Adipocyte (in vitro differentiated cells): ENCODE measurements around the gene DNTT.

Source experiments
- DNase-seq: peaks from one replicate; pipeline ENCODE4 v3.0.0-alpha.2; 2015; ENCODE audit warnings: low read depth
- H3K27me3 ChIP-seq: replicated peaks from 2 replicates; pipeline ENCODE4 v1.7.0; 2013; ENCODE audit warnings: mild to moderate bottlenecking, low read length, moderate library complexity; ENCODE audit not compliant: control insufficient read depth, insufficient read depth
- H3K36me3 ChIP-seq: 2 replicates; pipeline ENCODE4 v1.7.0; 2013; ENCODE audit warnings: low read length, mild to moderate bottlenecking, moderate library complexity; ENCODE audit not compliant: control insufficient read depth, insufficient read depth, severe bottlenecking
- H3K4me1 ChIP-seq: 2 replicates; pipeline ENCODE4 v1.7.0; 2013; ENCODE audit warnings: mild to moderate bottlenecking, low read length, moderate library complexity; ENCODE audit not compliant: control insufficient read depth, insufficient read depth
- H3K4me3 ChIP-seq: 2 replicates; pipeline ENCODE4 v1.7.0; 2013; ENCODE audit warnings: mild to moderate bottlenecking, low read length, moderate library complexity
- H3K9ac ChIP-seq: 2 replicates; pipeline ENCODE4 v1.7.0; 2013; ENCODE audit warnings: mild to moderate bottlenecking, low read length, moderate library complexity
- H3K9me3 ChIP-seq: 2 replicates; pipeline ENCODE4 v1.7.0; 2013; ENCODE audit warnings: mild to moderate bottlenecking, low read length, moderate library complexity; ENCODE audit not compliant: control insufficient read depth

Gene DNTT

DNA sequence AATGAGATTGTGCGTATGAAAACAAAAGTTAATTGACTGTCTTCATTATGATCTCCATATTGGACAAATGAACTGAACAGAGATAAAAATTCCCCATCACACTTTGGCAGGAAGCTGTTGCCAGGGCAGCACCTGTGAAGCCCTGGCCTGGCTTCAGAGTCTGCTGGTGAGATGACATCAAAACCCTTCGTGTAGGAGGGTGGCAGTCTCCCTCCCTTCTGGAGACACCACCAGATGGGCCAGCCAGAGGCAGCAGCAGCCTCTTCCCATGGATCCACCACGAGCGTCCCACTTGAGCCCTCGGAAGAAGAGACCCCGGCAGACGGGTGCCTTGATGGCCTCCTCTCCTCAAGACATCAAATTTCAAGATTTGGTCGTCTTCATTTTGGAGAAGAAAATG, at the start of gene DNTT:
Gene DNTT (plus strand): TSS at position 205 of the 400 bp plus-strand sequence. CDS start 64 bp downstream, at position 269.
- DNase-seq, result no peak
- no peak within 1 kb of the TSS for H3K9ac ChIP-seq
- no peak within 1 kb of the TSS for H3K4me3 ChIP-seq
- H3K4me1 ChIP-seq, result no peaks in the 10 kb centered on the region
- no peaks in the 10 kb centered on the region for H3K9me3 ChIP-seq
- peaks cover 33% of the 10 kb centered on the region for H3K27me3 ChIP-seq
- no peaks in the 10 kb centered on the region for H3K36me3 ChIP-seq

DNA sequence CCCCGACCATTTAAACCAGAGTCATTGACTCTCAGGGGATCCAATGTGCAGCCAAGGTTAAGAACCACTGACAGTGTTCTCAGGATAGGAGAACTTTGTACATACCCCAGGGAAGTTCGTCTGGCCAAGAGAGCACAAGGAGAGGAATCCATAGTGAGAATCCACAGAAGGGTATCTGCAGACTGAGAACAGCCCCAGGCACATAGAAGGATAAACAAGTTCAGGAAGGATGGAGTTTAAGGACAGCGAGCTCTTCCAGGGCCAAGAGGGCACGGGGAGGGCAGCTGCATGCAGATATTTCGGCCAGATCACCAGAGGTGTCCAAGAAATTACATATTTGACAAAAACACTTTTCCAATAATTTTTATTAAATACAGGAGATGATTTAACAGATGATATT, 49.3 kb upstream of the DNTT start:
- DNase-seq, result no peak
- no peak overlapping the region for H3K9ac ChIP-seq
- peaks cover 9% of the 10 kb centered on the region for H3K4me1 ChIP-seq
- H3K27me3 ChIP-seq, result no peaks in the 10 kb centered on the region
- no peaks in the 10 kb centered on the region for H3K36me3 ChIP-seq
- no peaks in the 10 kb centered on the region for H3K9me3 ChIP-seq
- H3K4me3 ChIP-seq, result no peak overlapping the region

GRCh38 chr10:96255549-96256333, 48.5 kb upstream of the DNTT start:
- Histone ChIP-seq H3K4me1 (peaks cover 4% of the 10 kb centered on the region), H3K36me3 (no peaks in the 10 kb centered on the region), H3K9ac (no peak overlapping the region), H3K27me3 (no peaks in the 10 kb centered on the region), H3K9me3 (no peaks in the 10 kb centered on the region), H3K4me3 (no peak overlapping the region)
- DNase-seq, result no peak

DNA sequence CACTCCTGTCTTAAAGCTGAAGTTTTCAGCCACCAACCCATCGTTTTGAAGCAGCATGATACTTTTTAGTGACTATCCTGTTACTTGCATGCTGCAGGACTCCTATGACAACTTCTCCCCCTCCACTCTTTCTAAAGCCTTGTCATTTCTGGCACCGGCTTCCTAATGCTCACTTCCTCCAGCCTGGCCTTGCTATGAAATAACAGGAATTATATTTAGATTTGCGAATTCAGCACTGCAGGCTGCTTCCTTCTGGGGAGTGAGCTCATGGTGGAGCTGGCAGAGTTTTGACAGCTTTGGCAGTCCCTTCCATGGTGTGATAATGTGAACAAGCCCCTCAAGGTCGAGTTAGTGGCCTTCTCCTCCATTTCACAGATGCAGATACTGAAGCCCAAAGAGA, 46.3 kb upstream of the DNTT start:
- H3K36me3 ChIP-seq, result no peaks in the 10 kb centered on the region
- DNase-seq, result no peak

GRCh38 chr10:96259150-96259549, 45.1 kb upstream of the DNTT start:
- Histone ChIP-seq H3K27me3 (peaks cover 5% of the 10 kb centered on the region), H3K4me3 (no peak overlapping the region), H3K9ac (no peak overlapping the region), H3K9me3 (no peaks in the 10 kb centered on the region), H3K4me1 (peaks cover 4% of the 10 kb centered on the region), H3K36me3 (no peaks in the 10 kb centered on the region)
- DNase-seq, result no peak

More for the DNA sequence above, 46.3 kb upstream of the DNTT start:
- no peaks in the 10 kb centered on the region for H3K9me3 ChIP-seq
- H3K4me1 ChIP-seq, result peaks cover 4% of the 10 kb centered on the region
- H3K4me3 ChIP-seq, result no peak overlapping the region
- H3K27me3 ChIP-seq, result no peaks in the 10 kb centered on the region
- no peak overlapping the region for H3K9ac ChIP-seq

DNA sequence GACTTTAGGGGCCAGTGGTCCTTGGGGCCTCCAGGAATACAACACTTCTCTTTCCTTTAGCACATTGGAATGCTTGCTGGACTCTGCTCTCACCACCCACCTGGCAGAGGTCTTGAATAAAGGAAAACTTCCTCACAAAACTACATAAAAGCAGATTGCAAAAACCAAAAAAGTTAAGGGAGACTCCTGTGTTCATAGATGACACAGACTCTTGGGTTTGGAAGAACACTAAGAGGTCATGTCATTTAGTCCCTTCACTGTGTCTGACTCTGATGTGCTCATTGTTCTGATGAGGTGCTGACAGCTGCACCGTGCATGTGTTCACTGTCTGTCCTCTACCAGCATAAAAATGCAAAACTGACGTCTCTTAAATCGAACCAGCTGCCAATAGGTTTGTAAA, 44.2 kb upstream of the DNTT start:
- H3K27me3 ChIP-seq, result peaks cover 7% of the 10 kb centered on the region
- H3K9me3 ChIP-seq, result no peaks in the 10 kb centered on the region
- H3K4me1 ChIP-seq, result peaks cover 4% of the 10 kb centered on the region
- no peak overlapping the region for H3K9ac ChIP-seq
- no peak overlapping the region for H3K4me3 ChIP-seq
- H3K36me3 ChIP-seq, result no peaks in the 10 kb centered on the region
- no peak for DNase-seq

DNA sequence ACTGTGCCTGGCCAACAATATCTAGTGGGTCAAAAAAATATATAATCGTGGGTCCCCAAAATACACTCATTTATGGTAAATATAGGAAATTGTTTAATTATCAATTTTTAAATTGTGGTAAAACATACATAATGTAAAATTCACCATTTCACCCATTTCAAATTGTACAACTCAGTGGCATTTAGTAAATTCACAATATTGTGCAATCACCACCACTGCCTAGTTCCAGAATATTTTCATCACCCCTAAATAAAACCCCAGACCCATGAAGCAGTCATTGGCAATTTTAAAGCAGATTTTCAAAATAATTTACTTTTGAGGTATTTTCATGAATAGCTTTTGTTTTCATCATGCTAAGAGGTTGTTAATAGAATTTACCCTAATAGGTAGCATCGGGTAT, 43.1 kb upstream of the DNTT start:
- no peak for DNase-seq
- Histone ChIP-seq H3K27me3 (peaks cover 8% of the 10 kb centered on the region), H3K4me3 (no peak overlapping the region), H3K4me1 (peaks cover 4% of the 10 kb centered on the region), H3K9me3 (no peaks in the 10 kb centered on the region), H3K9ac (no peak overlapping the region), H3K36me3 (no peaks in the 10 kb centered on the region)

DNA sequence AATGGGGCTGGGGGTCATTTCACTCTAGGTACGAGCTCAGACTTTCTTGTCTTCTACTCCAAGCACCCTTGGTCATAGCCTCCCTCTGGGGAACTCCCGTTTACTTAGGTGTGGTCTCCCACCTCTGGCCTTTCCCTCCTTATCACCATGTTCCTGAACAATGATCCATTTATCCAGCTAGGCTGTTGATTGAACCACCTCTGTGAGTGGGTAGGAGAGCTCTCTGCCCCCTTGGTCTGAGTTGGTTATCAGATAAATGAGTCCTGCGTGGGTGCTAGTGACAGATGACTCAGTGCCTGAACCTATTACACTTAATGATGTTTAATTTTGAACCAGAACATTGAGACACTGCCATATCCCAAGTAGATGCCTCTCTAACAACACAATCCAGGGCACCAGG, 42.3 kb upstream of the DNTT start:
- H3K4me1 ChIP-seq, result peaks cover 4% of the 10 kb centered on the region
- no peak overlapping the region for H3K4me3 ChIP-seq
- no peak for DNase-seq
- no peaks in the 10 kb centered on the region for H3K9me3 ChIP-seq
- H3K9ac ChIP-seq, result no peak overlapping the region
- no peaks in the 10 kb centered on the region for H3K36me3 ChIP-seq
- H3K27me3 ChIP-seq, result peaks cover 14% of the 10 kb centered on the region

DNA sequence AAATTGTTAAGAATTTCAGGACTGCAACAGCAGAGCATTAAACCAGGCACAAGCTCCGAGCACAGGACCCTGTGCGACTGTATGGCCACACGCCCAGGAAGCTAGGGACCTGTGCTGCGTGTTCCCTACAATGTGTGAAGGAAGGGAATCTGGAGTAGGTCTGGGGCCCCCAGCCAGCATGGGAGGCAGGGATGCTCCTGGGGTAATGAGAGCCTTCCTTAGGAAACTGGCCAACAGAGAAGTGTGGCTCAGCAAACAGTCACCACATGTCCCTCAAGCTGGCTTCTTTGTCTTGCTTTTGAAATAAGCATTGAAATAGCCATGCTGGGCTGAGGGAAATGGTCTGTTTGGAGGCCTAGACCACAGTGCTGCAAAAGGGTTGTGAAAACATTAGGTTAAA, 41.1 kb upstream of the DNTT start:
- H3K4me1 ChIP-seq, result no peaks in the 10 kb centered on the region
- H3K9ac ChIP-seq, result no peak overlapping the region
- no peak overlapping the region for H3K4me3 ChIP-seq
- peaks cover 14% of the 10 kb centered on the region for H3K27me3 ChIP-seq
- DNase-seq, result no peak
- H3K9me3 ChIP-seq, result no peaks in the 10 kb centered on the region
- H3K36me3 ChIP-seq, result no peaks in the 10 kb centered on the region

DNA sequence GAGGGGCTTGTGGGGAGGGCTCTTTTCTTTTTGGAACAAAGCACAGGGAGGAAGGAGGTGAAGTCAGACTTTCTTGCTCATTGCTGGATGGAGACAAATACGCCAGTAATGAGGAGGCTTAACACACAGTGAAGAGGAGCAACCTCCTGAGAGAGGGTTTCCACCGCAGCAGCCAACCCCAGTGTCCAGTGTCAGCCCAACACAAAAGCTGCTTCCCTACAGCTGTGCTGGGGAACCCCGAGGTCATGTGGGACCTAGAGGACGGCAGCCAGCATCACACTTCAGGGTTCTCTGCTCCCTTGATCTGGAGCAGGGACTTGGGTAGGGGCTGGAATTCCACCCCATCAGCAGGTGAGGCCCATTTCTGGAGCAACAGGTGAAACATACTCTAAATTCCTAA, 40.6 kb upstream of the DNTT start:
- no peak for DNase-seq
- no peak overlapping the region for H3K9ac ChIP-seq
- H3K4me3 ChIP-seq, result no peak overlapping the region
- H3K9me3 ChIP-seq, result no peaks in the 10 kb centered on the region
- peaks cover 14% of the 10 kb centered on the region for H3K27me3 ChIP-seq
- no peaks in the 10 kb centered on the region for H3K4me1 ChIP-seq
- no peaks in the 10 kb centered on the region for H3K36me3 ChIP-seq

DNA sequence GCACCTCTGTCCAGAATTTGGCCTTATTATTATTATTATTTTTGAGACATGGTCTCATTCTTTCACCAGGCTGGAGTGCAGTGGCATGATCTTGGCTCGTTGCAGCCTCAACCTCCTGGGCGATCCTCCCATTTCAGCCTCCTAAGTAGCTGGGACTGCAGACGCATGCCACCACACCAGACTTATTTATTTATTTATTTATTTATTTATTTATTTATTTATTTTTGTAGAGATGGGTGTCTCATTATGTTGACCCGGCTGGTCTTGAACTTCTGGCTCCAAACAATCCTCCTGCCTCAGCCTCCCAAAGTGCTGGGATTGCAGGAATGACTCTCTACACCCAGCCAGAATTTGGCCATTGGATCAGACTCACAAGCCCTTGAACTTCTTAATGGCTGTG, 39.3 kb upstream of the DNTT start:
- Histone ChIP-seq H3K27me3 (peaks cover 14% of the 10 kb centered on the region), H3K9me3 (no peaks in the 10 kb centered on the region), H3K4me3 (no peak overlapping the region), H3K9ac (no peak overlapping the region), H3K4me1 (no peaks in the 10 kb centered on the region), H3K36me3 (no peaks in the 10 kb centered on the region)
- DNase-seq, result no peak
